Mucosa of descending colon (tissue), 3 donors: ENCODE measurements around the gene PIGX. TPM values are rescaled to one million over a fixed set of nuclear protein-coding genes. Genes with fewer than 3 reads are reported as not detected.
"Not testable (repeated sequence)": the region's sequence is repeated elsewhere in the genome, so short reads cannot be mapped to it uniquely, and the experiment has no call there.

Source experiments
- ATAC-seq: fragments of 200-7000 bp; cut with Tn5 transposase; one replicate; pipeline ENCODE4 v1.9.1; 2020; ENCODE audit warnings: mild to moderate bottlenecking, moderate library complexity
- DNase-seq, 3 donors: peaks; one replicate each; pipeline ENCODE4 v3.0.0-alpha.2; 2020
- H3K36me3 ChIP-seq: fragments of 200-600 bp; one replicate; pipeline ENCODE4 v1.8.0; 2021; ENCODE audit warnings: low read depth, mild to moderate bottlenecking
- H3K4me1 ChIP-seq: fragments of 200-600 bp; one replicate; pipeline ENCODE4 v1.8.0; 2021; ENCODE audit warnings: low read depth, mild to moderate bottlenecking
- H3K4me3 ChIP-seq: fragments of 200-600 bp; one replicate; pipeline ENCODE4 v1.8.0; 2021; ENCODE audit warnings: mild to moderate bottlenecking
- H3K9me3 ChIP-seq: fragments of 200-600 bp; one replicate; pipeline ENCODE4 v1.8.0; 2021; ENCODE audit warnings: mild to moderate bottlenecking
- intact Hi-C, 2 donors: fragments of 100-400 bp; cut with DNase I in 1 of 2; cut with micrococcal nuclease in 1 of 2; formaldehyde crosslinking; loops; one replicate each; pipeline versions ENCODE4 v1.11.0 to v1.11.1; 2022; cut with DNase I, micrococcal nuclease
- total RNA-seq, 3 donors: library from RNA; stranded (reverse); fragmentation: NEBNext Ultra II Directional in 2 of 3; extraction: Animal tissue kit (Norgen Biotek cat#: 25700) in 2 of 3; gene quantifications; one replicate each; pipeline versions ENCODE4 v1.2.1 to v1.2.4, GENCODE V29; 2021 to 2023
- TF ChIP-seq, protein P1 (sequence below): fragments of 200-600 bp; IDR thresholded peaks from one replicate; pipeline ENCODE4 v1.8.0; 2022; ENCODE audit warnings: antibody characterized with exemption, mild to moderate bottlenecking
- donor health status: DM: no; HTN: no; CAD: no; lungs with moderate emphysema.
- donor health status: DM: no; HTN: no; CAD: no.
- donor health status: DM: no; HTN: yes; CAD: no.

PIGX gene
- total RNA-seq, 3 donors from 2014 or later = 22.5 to 30.5 (median 29.0) TPM

DNA sequence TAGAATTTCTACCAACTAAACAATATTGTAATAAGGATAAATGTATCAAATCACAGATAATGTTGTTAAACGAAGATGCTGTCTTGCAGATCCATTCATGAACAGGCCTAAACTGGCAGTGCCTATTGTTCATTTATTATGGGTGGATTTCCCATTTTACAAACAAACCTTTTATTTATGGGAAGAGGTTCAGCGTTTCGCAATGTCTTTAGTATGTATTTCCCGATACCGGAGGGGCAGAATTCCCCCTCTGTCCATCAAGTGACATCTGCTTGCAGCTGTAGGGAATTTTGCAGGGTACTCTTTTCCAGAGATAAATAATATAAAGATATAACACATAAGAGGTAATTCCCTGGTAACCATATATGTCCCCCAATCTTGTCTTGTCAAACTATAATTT, 5.8 kb upstream of the PIGX start:
- DNase-seq = no peak
- no peak for ATAC-seq
- Histone ChIP-seq H3K4me1 (peaks cover 3% of the 10 kb centered on the region), H3K36me3 (no peaks in the 10 kb centered on the region), H3K4me3 (no peak overlapping the region), H3K9me3 (no peaks in the 10 kb centered on the region)
- intact Hi-C loops = no loop called here
- TF ChIP-seq, protein P1, sequence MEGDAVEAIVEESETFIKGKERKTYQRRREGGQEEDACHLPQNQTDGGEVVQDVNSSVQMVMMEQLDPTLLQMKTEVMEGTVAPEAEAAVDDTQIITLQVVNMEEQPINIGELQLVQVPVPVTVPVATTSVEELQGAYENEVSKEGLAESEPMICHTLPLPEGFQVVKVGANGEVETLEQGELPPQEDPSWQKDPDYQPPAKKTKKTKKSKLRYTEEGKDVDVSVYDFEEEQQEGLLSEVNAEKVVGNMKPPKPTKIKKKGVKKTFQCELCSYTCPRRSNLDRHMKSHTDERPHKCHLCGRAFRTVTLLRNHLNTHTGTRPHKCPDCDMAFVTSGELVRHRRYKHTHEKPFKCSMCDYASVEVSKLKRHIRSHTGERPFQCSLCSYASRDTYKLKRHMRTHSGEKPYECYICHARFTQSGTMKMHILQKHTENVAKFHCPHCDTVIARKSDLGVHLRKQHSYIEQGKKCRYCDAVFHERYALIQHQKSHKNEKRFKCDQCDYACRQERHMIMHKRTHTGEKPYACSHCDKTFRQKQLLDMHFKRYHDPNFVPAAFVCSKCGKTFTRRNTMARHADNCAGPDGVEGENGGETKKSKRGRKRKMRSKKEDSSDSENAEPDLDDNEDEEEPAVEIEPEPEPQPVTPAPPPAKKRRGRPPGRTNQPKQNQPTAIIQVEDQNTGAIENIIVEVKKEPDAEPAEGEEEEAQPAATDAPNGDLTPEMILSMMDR = no peak

DNA sequence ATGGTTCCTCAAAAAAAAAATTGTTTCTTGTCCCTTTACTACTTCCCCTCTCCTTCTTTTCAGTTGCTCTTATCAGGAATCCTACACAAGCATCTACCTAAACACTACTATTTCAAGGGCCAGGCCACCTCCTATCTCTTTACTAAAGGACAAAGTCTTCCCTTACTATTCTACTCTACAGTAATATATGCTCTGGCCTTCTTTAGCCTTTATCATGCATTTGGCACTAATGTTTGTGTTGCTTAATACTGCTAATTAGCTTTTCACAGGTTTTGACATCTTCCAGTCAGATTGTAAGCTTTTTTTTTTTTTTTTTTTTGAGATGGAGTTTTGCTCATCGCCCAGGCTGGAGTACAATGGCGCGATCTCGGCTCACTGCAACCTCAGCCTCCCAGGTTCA, 5.4 kb upstream of the PIGX start:
- TF ChIP-seq, protein P1 = no peak
- peaks cover 7% of the 10 kb centered on the region for H3K4me1 ChIP-seq
- no peaks in the 10 kb centered on the region for H3K9me3 ChIP-seq
- ATAC-seq (no peak), DNase-seq (no peak)
- H3K36me3 ChIP-seq = no peaks in the 10 kb centered on the region
- intact Hi-C loops = no loop called here
- H3K4me3 ChIP-seq = no peak overlapping the region

DNA sequence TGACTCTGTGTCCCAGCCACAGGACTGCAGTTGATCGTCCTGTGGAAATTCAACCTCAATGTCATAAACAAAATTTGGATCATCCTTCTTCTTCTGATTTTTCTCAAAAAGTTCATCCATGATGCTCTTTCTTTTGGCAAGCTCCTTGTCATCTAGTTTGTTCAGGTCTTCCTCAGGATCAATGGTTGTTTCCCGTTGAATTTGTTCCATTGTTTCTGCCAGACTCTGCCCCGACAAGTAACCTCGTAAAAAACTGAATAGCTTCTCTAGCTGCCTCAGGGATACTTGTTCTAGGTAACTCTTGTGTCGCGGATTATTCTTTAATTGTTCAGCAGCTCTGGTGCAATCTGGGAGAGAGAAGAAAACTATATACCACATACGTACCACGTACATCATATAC, 4.6 kb upstream of the PIGX start:
- H3K4me1 ChIP-seq = peaks cover 8% of the 10 kb centered on the region
- intact Hi-C loops = no loop called here
- TF ChIP-seq, protein P1 = no peak
- DNase-seq = no peak
- no peak for ATAC-seq
- H3K4me3 ChIP-seq = no peak overlapping the region
- no peaks in the 10 kb centered on the region for H3K36me3 ChIP-seq
- no peaks in the 10 kb centered on the region for H3K9me3 ChIP-seq

DNA sequence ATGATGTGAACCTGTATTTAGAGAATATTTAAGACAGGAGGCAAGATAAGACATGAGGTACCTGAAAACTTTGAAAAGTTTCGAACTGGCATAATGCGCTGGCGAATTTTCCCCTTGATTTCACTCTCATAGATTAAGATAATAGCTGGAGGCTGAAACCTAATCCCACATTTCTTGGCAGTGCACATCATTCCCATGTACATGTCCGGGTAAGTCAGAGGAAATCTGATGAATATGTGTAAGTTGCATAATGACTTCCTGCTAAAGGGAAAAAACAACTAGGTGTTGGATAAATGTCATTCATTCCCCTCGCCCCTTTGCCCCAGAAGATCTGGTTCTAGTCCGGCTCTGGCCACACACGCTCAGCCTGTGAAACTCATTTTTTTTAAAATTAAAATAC, 3.7 kb upstream of the PIGX start:
- DNase-seq (no peak), ATAC-seq (no peak)
- H3K4me1 ChIP-seq = peaks cover 12% of the 10 kb centered on the region
- no peak overlapping the region for H3K4me3 ChIP-seq
- no peaks in the 10 kb centered on the region for H3K9me3 ChIP-seq
- H3K36me3 ChIP-seq = no peaks in the 10 kb centered on the region
- TF ChIP-seq, protein P1 = no peak
- intact Hi-C loops = no loop called here

DNA sequence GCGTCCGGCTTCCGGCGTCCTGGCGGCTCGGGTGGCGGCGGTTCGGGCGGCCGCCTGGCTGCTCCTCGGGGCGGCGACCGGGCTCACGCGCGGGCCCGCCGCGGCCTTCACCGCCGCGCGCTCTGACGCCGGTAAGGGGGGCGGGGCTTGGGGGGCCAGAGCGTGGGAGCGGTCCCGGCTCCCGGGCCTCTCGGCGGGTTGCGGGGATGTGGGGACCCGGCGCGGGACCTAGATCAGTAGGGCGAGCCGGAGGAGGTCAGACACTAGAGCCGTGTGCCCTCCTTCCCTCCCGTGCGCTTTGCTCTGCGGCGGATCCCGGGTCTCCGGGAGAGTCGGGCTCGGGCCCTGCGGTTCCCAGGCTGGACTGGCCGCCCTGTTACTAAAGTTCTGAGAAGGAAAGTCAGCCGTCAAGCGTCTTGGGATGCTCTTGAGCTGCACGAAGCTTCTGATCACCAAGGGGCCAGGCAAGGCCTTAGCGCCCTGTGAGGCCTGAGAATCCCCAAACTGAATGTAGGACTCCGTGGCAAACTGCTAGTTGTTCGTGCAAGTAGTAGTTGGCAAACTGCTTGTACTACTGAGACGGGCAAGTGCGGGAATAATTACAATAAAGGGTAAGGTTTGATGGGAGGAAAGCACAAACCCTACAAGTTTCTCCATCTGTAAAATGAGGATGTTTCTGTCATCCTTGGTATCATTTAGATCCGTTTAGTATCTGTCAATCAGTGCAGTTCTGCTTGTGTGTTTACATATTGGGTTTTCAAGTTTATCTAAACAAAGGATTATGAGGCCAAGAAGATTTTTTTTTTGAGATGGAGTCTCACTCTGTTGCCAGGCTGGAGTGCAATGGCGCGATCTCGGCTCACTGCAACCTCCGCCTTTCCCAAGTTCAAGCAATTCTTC, 587 bp downstream of the PIGX start:
- Histone ChIP-seq H3K4me1 (peaks cover 16% of the 10 kb centered on the region), H3K36me3 (no peaks in the 10 kb centered on the region), H3K9me3 (no peaks in the 10 kb centered on the region), H3K4me3 (peak overlapping the region; percentile 63)
- DNase-seq = peak; percentile 59 to 83 (median 81)
- intact Hi-C loops = no loop called here
- TF ChIP-seq, protein P1 = no peak
- ATAC-seq = peak; percentile 85

DNA sequence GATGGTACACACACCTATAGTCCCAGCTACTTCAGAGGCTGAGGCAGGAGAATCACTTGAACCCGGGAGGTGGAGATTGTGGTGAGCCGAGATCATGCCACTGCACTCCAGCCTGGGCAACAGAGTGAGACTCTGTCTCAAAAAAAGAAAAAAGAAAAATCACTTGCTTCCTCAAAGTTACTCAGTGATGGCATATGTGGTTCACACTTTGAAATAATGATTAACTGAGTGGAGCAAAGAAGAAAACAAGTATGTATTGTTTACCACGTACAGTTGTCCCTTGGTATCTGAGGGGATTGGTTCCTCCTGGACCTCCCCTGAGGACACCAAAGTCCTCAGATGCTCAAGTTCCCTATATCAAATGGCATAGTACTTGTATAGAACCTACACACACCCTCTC, 5.0 kb downstream of the PIGX start:
- intact Hi-C loops, DNase-seq, ATAC-seq, H3K9me3 ChIP-seq, H3K4me3 ChIP-seq, H3K4me1 ChIP-seq, H3K36me3 ChIP-seq: not testable (repeated sequence)
